GM10248 (cell line): ENCODE data around the gene TFB1M.
A peak's percentile ranks its signal among the peaks of the same experiment; 100 is the strongest.
"Not testable (repeated sequence)": the region's sequence is repeated elsewhere in the genome, so short reads cannot be mapped to it uniquely, and the experiment has no call there.

Experiments
- CTCF ChIA-PET: fragments of 300-600 bp; sonication (Branson Sonifier 250); formaldehyde crosslinking; extraction: SDS; loops from one replicate; lab custom pipeline; 2021; ENCODE audit warnings: antibody characterized with exemption; lab: Yijun Ruan, JAX
- POLR2A ChIA-PET: fragments of 350-650 bp; sonication (Branson Sonifier 250); formaldehyde crosslinking; extraction: SDS; loops from one replicate; lab custom pipeline; 2020; ENCODE audit warnings: antibody characterized with exemption; lab: Yijun Ruan, JAX
- DNase-seq: peaks from one replicate; pipeline ENCODE4 v3.0.0; 2012; ENCODE audit errors: extremely low spot score
- TF ChIP-seq, protein P1 (sequence below): IDR thresholded peaks from 2 replicates; pipeline ENCODE4 v1.5.1; 2012; ENCODE audit warnings: mild to moderate bottlenecking, low read depth; ENCODE audit errors: extremely low read depth, missing control alignments, control extremely low read depth

TFB1M gene

GRCh38 chr6:155269765-155270164 is 44.5 kb downstream of the TFB1M start:
- DNase-seq = no peak
- CTCF ChIA-PET = interaction anchor here (0.8 to 3.6 kb wide), 13 partner anchors 7 to 341 kb away, joined by 3 to 18 read pairs (median 3); no protein-coding TSS in a partner anchor
- TF ChIP-seq, protein P1, sequence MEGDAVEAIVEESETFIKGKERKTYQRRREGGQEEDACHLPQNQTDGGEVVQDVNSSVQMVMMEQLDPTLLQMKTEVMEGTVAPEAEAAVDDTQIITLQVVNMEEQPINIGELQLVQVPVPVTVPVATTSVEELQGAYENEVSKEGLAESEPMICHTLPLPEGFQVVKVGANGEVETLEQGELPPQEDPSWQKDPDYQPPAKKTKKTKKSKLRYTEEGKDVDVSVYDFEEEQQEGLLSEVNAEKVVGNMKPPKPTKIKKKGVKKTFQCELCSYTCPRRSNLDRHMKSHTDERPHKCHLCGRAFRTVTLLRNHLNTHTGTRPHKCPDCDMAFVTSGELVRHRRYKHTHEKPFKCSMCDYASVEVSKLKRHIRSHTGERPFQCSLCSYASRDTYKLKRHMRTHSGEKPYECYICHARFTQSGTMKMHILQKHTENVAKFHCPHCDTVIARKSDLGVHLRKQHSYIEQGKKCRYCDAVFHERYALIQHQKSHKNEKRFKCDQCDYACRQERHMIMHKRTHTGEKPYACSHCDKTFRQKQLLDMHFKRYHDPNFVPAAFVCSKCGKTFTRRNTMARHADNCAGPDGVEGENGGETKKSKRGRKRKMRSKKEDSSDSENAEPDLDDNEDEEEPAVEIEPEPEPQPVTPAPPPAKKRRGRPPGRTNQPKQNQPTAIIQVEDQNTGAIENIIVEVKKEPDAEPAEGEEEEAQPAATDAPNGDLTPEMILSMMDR = no peak
- POLR2A ChIA-PET = no interaction called here

DNA sequence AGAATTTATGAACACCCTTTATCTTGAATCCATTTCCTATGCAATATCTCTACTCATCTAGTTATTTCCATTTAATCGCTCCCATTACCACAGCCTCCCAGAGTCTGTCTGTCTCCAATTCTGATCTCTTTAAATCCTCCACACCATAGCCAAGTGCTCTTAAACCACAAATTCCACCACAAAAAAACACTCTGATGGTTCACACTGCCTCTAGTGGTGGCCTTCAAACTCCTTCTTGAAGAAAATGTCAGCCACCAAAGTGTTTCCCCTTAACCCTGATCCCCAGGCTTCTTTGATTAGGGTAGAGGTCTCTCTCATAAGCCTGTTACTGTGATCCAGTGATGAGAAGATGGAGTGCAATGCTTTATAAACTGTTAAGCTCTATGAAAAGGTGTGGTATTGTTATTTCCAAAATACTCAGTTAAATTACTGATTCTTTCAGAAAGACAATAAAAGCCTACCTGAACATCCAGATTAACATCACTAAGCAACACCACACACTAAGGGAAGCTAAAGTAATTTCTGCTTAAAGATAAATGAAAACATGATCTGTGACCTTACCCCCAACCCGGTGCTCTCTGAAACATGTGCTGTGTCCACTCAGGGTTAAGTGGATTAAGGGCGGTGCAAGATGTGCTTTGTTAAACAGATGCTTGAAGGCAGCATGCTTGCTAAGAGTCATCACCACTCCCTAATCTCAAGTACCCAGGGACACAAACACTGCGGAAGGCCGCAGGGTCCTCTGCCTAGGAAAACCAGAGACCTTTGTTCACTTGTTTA is 46.0 kb downstream of the TFB1M start:
- POLR2A ChIA-PET, DNase-seq: not testable (repeated sequence)
- CTCF ChIA-PET = interaction anchor here (0.6 to 4.5 kb wide), 13 partner anchors 8 to 94 kb away, joined by 3 to 18 read pairs (median 4); no protein-coding TSS in a partner anchor
- TF ChIP-seq, protein P1 = peak; percentile 42

DNA sequence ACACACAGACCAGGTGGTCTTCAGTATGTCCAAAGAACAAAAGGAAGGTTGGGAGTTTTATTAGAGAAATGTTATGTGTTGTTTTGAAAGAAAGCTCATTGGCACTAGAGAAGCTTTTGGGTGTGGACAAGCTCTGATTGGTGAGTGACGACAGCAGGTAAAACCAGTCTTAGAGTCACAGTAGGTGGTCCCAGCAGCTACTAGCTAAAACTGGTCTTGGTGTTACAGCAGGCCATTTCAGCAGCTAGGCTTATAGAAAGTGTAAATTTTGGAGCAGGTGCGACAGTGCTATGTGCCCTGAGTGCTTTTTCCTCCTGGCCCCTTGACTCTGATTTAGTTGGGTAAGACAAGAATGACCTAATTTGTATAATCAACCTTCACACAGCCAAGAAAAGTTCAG is 46.9 kb downstream of the TFB1M start:
- CTCF ChIA-PET = interaction anchor here (1.0 to 4.5 kb wide), 8 partner anchors 10 to 89 kb away, joined by 3 to 18 read pairs (median 8); no protein-coding TSS in a partner anchor
- no peak for DNase-seq
- TF ChIP-seq, protein P1 = no peak
- POLR2A ChIA-PET = no interaction called here

DNA sequence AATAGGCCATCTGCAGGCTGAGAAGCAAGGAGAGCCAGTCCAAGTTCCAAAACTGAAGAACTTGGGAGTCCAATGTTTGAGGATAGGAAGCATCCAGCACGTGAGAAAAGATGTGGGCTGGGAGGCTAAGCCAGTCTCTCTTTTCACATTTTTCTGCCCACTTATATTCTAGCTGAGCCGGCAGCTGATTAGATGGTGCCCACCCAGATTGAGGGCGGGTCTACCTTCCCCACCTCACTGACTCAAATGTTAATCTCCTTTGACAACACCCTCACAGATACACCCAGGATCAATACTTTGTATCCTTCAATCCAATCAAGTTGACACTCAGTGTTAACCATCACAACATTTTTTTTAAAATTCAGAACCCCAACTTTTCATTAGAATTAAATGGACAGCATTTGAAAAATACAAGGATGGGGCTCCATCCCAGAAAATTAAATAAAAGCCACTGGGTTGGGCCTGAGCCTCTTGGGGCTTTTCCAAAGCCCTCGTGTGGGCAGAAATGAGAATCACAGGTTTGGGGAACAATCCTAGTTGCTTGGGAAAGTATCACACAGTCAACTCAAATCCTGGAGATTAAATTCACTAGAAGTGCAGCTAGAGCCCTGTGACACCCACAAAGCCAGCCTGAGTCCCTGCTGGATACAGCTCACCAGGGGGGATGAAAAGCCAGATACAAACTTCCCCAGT is 48.3 kb downstream of the TFB1M start:
- POLR2A ChIA-PET = no interaction called here
- TF ChIP-seq, protein P1 = no peak
- DNase-seq = no peak
- CTCF ChIA-PET = interaction anchor here (1.1 to 4.5 kb wide), 4 partner anchors 11 to 88 kb away, joined by 3 to 18 read pairs (median 10); no protein-coding TSS in a partner anchor

DNA sequence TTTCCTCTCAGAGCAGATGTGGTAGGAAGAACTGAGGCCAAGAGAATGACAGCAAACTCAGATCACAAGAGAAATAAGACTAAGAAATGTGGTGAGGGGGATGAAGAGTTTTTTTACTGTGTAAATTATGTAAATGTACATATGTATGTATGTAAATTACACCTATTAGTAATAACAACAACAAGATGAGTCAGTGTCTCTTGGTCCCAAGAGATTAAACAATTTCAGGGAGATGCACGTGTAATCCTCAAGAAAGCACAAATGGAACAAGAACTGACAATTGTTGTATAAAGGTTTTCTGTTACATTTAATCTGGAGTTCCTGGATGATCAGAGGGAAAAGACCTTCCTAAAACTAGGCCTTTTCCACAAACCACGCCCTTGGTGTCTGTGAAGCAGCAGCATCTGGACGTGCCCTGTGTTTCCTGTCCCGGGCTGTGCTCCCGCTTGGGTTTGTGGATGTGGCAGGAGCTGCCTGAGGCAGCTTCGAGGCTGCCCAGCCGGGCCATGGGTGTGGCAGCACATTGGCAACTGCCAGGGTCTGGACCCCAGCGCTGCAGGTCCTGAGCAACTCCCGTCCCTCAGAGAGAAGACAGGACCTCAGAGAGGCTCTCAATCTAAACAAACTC is 49.5 kb downstream of the TFB1M start:
- no peak for DNase-seq
- TF ChIP-seq, protein P1 = no peak
- POLR2A ChIA-PET = no interaction called here
- CTCF ChIA-PET = interaction anchor here (1.1 to 4.5 kb wide), 4 partner anchors 12 to 87 kb away, joined by 3 to 16 read pairs (median 3); no protein-coding TSS in a partner anchor
